T-helper 1 cell treated with Interleukin-12 subunit alpha and Interleukin-12 subunit beta and Interleukin-4 antibody, amounts not matched to agents 30 μg/mL and 1 μg/mL, for 36 hours (primary cell): Measurements from ENCODE around the gene SLC66A2.
"Not testable (repeated sequence)": the region's sequence is repeated elsewhere in the genome, so short reads cannot be mapped to it uniquely, and the experiment has no call there.

Experiments
- H3K27ac Mint-ChIP-seq: one replicate; pipeline ENCODE4 v1.8.0; 2021; ENCODE audit warnings: mild to moderate bottlenecking, mixed read lengths
- H3K27me3 Mint-ChIP-seq: one replicate; pipeline ENCODE4 v1.8.0; 2021; ENCODE audit warnings: low read depth, mixed read lengths
- H3K36me3 Mint-ChIP-seq: one replicate; pipeline ENCODE4 v1.8.0; 2021; ENCODE audit warnings: low read depth, mixed read lengths
- H3K4me1 Mint-ChIP-seq: one replicate; pipeline ENCODE4 v1.8.0; 2021; ENCODE audit warnings: low read depth, mixed read lengths
- H3K4me3 Mint-ChIP-seq: one replicate; pipeline ENCODE4 v1.8.0; 2021; ENCODE audit warnings: mild to moderate bottlenecking, moderate library complexity, mixed read lengths
- H3K9me3 Mint-ChIP-seq: one replicate; pipeline ENCODE4 v1.8.0; 2021; ENCODE audit warnings: mixed read lengths

The SLC66A2 gene

DNA sequence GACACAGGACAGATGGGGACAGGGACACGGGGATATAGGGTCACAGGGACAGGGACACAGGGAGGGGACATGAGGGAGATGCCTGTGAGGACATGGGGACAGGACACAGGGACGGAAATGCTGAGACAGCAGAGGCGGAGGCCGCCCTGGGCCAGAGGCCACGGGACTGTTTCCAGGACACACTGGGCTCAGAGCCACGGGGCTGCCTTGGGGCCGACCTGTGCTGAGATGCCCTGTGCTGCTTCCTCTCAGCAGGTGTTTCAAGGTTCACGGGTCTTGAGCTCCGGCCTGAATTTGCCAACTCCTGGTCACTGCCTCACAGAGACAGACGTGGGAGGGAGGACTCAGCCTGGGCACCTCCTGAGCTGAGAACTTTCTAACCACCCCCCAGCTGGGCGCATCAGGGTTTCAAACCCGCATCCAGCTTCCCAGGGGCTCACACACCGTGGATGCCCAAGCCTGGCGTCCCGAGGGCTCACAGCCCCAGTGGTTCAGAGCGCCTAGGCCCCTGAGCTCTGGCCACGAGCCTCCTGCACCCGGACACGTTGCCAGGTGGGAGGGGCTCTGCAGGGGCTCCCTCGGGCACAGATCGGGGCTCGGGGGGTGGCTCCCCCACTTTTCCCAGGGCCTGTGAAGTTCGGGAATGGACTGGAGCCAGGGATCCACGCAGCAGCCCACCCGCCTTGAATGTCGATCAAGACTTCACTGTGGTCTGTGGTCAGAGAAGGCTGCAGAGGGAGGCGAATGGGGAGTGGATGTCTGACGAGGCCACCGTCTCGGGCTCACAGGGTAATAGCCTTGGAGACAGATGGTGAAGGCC is 64.1 kb downstream of the SLC66A2 start:
- H3K4me3 Mint-ChIP-seq: no peak overlapping the region
- peaks cover 34% of the 10 kb centered on the region for H3K9me3 Mint-ChIP-seq
- H3K4me1 Mint-ChIP-seq: peaks cover 8% of the 10 kb centered on the region
- H3K36me3 Mint-ChIP-seq: peaks cover 5% of the 10 kb centered on the region
- H3K27ac Mint-ChIP-seq: no peak overlapping the region
- H3K27me3 Mint-ChIP-seq: no peaks in the 10 kb centered on the region

DNA sequence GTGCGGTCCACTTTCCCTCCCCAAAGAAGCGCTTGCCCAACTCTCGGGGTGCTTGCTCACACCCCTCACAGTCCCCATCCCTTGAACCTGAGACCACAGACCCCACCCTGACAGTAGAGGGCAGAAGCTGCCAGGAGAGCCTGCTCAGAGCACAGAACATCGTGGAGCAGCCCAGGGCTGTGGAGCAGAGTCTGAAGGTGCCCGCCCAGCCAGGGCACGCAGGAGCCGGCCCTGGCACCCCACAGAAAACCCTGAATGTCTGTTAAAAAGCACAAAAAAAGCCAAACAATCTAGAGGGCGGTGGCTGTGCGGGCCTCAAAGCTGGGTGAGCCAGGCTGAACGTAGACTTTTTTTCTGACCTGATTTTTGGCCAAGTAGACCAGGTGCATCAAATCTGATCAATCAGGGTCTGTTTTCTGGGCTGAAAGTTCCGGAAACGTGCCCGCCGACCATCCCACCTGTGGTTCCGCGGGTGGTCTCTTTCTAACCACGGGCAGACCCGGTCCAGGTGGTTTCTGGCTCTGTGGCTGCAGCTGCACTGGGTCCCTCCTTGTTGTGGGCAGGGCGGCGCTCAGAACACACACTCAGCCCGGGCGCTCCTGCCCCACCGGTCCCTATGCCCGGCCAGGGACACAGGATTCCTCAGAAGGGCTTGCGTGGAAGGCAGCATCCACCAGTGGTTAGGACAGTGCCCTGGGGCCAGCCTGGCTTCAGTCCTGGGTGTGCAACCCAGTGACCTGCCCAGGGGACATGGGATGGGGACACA is 66.3 kb downstream of the SLC66A2 start:
- Mint-ChIP-seq H3K4me1 (no peaks in the 10 kb centered on the region), H3K36me3 (peaks cover 2% of the 10 kb centered on the region), H3K4me3 (no peak overlapping the region), H3K9me3 (peaks cover 17% of the 10 kb centered on the region), H3K27ac (no peak overlapping the region), H3K27me3 (no peaks in the 10 kb centered on the region)

DNA sequence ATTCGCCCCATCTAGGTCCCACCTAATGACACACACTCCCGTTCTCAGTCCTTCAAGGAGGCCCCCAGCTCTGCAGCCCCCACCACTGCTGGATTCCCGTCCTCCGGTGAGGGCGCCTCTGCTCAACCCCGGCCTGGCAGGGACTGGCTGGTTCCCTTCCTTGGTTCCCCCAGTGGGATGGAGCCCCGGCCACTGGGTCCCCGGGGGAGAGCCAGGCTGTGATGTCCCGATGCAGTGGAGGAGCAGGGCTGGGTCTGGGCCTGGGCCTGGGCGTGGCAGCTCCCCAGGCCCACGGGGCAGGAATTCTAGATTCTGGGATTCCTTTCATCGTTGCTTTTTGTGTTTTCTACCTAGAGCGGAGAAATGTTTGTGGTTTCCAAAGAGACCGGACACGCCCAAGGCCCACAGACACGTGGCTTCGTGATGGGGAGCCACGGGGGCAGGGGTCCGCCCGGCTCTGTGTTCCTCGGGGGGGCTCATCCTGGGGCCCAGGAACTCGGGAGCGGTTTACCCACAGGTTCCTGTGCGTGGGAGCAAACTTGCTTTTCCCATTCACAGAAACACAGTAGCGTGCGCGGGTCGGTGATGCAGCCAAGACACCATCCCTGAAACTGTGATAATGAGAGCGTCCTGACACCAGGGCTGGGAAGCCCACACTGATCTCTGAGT is 67.0 kb downstream of the SLC66A2 start:
- Mint-ChIP-seq H3K4me1 (no peaks in the 10 kb centered on the region), H3K9me3 (peaks cover 10% of the 10 kb centered on the region), H3K4me3 (no peak overlapping the region), H3K36me3 (peaks cover 2% of the 10 kb centered on the region), H3K27me3 (no peaks in the 10 kb centered on the region), H3K27ac (no peak overlapping the region)

DNA sequence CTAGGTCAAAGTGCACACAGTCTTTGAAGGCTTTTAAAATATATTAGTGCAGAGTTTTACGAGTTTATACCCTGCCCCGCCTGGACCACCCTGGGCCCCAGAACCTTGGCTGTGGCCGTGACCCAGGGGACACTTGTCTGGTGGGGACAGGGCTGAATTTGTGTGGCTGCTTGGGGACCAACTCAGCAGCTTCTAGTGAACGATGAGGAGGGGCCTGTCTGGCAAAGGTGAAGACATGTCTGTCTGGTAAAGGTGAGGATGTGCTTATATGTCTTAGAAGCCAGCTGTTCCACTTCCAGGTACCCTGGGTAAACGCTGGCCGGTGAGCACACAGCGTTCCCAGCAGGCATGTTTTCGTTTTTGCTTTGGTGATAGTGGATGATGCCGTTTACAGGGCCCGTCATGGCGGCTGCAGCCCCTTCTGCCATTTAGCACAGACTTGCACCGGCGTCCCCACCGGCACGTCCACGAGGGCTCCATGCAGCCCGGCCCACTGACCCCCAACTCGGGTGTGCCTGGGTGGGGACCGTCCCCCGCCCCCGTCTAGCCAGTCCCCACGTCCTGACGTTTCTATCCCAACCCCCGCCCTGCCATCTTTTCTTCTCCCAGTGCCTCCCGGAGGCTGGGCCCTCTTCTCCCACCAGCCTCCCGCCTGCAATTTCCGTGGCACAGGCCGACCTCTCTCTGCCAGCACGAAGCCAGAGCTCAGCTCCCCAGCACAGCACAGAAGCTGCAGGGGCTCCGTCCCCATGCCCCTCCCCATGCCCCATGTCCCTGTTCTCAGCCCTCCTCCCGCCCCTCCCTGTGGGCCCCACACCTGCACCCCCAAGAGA is 67.8 kb downstream of the SLC66A2 start:
- Mint-ChIP-seq H3K27ac (no peak overlapping the region), H3K36me3 (no peaks in the 10 kb centered on the region), H3K9me3 (peaks cover 2% of the 10 kb centered on the region), H3K4me3 (no peak overlapping the region), H3K4me1 (no peaks in the 10 kb centered on the region), H3K27me3 (no peaks in the 10 kb centered on the region)

DNA sequence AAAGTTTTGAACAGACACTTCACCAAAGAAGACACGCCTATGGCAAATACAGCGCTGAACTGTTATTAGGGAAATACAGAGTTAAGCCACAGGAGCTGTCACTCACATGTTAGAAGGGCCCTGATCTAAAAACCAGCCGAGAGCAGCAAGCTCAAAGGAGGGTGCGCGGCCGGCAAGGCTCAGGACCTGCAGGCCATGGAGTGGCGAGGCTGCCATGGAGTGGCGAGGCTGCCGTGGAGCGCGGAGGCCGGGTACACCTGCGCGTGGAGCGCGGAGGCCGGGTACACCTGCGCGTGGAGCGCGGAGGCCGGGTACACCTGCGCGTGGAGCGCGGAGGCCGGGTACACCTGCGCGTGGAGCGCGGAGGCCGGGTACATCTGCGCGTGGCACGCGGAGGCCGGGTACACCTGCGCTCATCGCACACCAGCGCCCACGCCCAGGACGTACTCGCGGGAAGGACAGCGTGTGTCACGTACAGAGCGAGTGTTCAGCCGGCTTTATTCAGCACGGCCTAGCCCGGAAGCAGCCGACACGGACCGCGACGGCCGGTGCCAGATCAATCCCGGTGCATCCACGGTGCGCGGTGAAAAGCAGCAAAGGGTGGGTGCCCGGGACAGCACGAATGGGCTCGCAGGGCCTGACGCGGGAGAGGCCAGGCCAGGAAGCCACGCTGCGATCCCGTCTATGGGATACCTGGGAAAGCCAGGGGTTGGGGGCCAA is 68.8 kb downstream of the SLC66A2 start:
- Mint-ChIP-seq H3K27me3 (no peaks in the 10 kb centered on the region), H3K9me3 (no peaks in the 10 kb centered on the region), H3K27ac (no peak overlapping the region), H3K4me3 (no peak overlapping the region), H3K36me3 (no peaks in the 10 kb centered on the region), H3K4me1 (no peaks in the 10 kb centered on the region)

DNA sequence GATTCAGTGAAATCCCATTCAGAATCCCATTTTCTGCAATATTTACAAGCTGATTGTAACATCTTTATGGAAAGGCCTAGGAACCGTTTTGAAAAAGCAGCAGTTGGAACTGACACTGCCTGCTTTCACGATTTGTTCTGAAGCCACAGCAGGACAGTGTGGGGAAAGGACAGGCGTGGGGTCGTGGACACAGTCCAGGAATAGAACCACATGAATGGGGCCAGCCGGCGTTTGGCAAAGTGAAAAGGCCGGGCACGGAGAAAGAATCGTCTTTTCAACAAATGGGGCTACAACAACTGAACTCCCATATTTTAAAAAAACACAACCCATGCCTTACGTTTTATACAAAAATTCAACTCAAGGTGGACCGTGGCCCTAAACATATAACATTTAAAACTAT is 69.8 kb downstream of the SLC66A2 start:
- no peak overlapping the region for H3K27ac Mint-ChIP-seq
- H3K4me3 Mint-ChIP-seq: no peak overlapping the region
- no peaks in the 10 kb centered on the region for H3K9me3 Mint-ChIP-seq
- H3K4me1 Mint-ChIP-seq: no peaks in the 10 kb centered on the region
- H3K36me3 Mint-ChIP-seq: no peaks in the 10 kb centered on the region
- H3K27me3 Mint-ChIP-seq: no peaks in the 10 kb centered on the region

DNA sequence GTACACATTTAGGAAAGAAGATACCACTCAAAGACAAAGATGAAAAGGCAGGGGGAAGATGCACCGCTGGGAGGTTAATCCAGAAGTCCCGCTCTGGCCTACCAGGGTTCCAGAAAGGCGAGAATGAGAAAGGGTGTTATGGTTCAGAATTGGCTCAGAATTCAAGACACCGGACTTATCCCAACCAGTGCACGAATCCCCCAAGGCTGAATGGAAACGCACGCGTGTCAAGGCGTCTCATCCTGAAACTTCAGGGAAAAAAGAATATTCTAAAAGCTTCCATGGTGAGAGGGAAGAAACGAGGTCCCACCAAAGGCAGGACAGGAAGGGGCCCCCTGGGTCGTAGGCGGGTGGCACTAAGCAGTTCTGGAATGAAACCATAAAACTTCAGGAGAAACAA is 71.9 kb downstream of the SLC66A2 start:
- no peaks in the 10 kb centered on the region for H3K27me3 Mint-ChIP-seq
- no peaks in the 10 kb centered on the region for H3K4me1 Mint-ChIP-seq
- H3K36me3 Mint-ChIP-seq: no peaks in the 10 kb centered on the region
- no peak overlapping the region for H3K4me3 Mint-ChIP-seq
- H3K27ac Mint-ChIP-seq: no peak overlapping the region
- no peaks in the 10 kb centered on the region for H3K9me3 Mint-ChIP-seq

DNA sequence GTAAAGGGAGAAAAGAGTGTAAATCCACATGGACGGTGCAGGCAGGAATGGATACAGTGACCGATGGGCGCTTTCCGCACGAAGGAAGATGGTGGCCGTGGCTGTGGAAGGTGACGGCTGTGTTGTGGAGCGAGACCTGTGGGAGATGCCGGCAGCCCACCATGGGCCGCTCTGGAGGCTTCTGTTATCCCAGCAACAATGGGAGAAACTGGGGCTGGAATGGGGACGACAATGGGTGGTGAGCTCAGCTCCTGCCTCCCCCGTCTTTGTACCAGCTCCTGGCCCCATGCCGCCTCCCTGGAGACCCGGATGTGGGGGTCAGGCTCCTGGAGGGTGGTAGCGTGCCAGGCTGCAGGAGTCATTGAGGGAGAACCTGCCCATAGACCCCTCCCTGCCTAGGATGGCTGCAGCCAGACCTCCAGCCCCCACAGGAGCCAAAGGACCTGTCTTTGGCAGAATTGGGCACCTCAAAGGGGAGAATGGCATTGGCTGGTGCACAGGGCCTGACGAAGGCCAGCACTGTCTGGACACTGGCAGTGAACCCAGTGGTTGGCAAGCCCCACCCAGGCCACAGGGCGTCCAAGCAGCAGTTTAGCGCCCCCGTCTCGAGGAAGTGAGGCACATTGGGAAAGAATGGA is 72.6 kb downstream of the SLC66A2 start:
- H3K27me3 Mint-ChIP-seq: no peaks in the 10 kb centered on the region
- no peaks in the 10 kb centered on the region for H3K4me1 Mint-ChIP-seq
- no peak overlapping the region for H3K27ac Mint-ChIP-seq
- no peak overlapping the region for H3K4me3 Mint-ChIP-seq
- no peaks in the 10 kb centered on the region for H3K36me3 Mint-ChIP-seq
- no peaks in the 10 kb centered on the region for H3K9me3 Mint-ChIP-seq

DNA sequence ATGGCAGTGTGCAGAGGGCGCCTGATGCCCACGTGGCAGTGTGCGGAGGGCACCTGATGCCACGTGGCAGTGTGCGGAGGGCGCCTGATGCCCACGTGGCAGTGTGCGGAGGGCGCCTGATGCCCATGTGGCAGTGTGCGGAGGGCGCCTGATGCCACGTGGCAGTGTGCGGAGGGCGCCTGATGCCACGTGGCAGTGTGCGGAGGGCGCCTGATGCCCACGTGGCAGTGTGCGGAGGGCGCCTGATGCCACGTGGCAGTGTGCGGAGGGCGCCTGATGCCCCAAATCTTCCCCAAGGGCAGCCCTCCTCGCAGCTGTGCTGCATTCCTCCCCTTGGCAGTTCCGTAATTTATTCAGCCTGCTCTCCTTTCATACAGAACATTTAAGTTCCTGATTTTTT is 73.2 kb downstream of the SLC66A2 start:
- not testable (repeated sequence) for H3K4me1 Mint-ChIP-seq, H3K27ac Mint-ChIP-seq, H3K36me3 Mint-ChIP-seq, H3K4me3 Mint-ChIP-seq, H3K27me3 Mint-ChIP-seq, H3K9me3 Mint-ChIP-seq

DNA sequence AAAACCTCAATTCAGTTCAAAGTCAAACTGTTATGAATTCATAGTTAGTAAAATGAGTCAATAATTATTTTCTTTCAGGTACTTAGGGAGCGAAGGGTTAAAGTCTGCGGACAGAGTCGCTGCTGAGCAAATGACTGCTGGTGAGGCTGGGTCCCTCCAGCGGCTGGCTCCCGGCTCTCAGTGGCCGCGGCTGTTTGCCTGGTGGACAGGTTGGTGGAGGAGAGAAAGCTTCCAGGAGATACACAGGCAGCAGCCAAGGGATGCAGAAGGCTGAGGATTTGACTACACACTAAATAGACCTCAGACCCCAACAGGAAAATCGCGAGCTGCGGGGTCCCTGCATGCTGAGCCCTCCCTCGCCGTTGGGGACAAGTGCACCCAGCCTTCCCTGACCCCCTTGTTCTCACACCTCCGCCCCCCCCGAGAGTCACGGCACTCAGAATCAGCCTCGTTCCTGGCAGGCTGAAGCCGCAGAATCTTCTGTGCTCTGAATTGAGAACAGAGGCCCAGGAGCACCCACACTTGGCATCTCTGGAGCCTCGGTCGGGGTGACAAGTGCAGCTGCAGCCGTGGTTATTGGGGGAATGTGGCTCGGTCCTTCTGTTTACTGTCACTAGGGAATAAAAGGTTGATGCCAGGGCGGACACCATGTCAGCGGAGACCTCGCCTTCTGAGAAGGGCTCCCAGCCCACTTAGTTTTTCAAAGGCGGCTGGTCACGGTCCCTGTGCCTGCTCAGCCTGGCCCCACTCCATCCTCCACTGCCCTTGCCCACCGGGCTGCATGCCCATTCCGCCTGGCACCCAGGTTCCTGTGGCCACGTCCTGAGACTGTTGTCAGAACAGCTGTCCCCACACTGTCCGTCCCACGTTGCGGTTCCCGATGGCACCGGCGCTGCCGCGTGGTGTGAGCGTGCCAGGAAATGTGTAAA is 74.0 kb downstream of the SLC66A2 start:
- Mint-ChIP-seq H3K4me1 (no peaks in the 10 kb centered on the region), H3K27me3 (no peaks in the 10 kb centered on the region), H3K36me3 (no peaks in the 10 kb centered on the region), H3K27ac (no peak overlapping the region), H3K4me3 (no peak overlapping the region), H3K9me3 (no peaks in the 10 kb centered on the region)

DNA sequence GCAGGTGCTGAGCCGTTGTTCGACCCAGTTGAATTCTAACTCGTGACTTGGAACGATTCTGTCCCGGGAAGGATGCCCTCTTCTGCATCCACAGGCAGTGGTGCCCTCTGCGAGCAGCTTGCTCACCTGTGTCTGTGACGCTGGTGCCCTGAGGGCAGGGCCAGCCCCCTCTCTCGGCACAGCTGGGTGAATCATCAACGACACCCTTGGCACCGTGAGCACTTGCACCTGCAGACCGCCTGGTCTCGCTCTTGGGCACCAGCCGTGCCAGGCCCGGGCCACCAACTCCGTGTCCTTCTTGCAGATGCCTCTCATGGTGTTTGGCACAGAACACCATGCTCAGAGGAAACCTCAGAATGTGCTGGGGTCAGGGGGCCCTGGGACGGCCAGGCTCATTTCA is 75.0 kb downstream of the SLC66A2 start:
- H3K27me3 Mint-ChIP-seq: no peaks in the 10 kb centered on the region

DNA sequence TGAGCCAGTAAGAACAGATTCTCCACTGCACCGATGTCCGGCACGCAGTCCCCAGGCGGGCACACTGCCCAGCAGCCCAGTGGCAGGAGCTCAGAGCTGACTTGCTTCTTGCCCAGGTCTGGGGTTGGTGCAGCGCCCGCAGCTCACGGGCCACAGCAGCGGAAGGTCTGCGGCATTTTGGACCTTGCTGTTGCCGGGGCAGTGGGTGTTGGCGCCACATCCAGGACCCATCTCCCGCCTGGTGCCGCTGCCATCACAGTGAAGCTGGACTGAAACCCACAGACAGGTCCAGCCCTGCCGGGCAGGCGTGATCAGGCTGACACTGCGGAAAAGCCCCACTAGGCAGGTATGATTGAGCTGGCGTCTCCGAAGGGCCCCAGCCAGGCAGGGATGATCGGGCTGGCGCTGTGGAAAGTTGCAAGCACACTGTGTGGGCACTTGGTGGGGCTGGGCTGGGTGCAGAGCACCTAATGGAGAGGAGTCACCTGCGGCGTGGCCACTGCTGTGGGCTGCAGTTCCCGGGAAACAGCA is 75.5 kb downstream of the SLC66A2 start:
- Mint-ChIP-seq H3K27me3 (no peaks in the 10 kb centered on the region), H3K4me1 (no peaks in the 10 kb centered on the region), H3K36me3 (no peaks in the 10 kb centered on the region), H3K4me3 (no peak overlapping the region), H3K27ac (no peak overlapping the region), H3K9me3 (no peaks in the 10 kb centered on the region)

More for the DNA sequence above, 75.0 kb downstream of the SLC66A2 start:
- Mint-ChIP-seq H3K27ac (no peak overlapping the region), H3K4me3 (no peak overlapping the region), H3K36me3 (no peaks in the 10 kb centered on the region), H3K9me3 (no peaks in the 10 kb centered on the region), H3K4me1 (no peaks in the 10 kb centered on the region)
